Large intestine (tissue), 12 donors: ENCODE measurements around the gene RIN1. TPM values are rescaled to one million over a fixed set of nuclear protein-coding genes. Genes with fewer than 3 reads are reported as not detected.
"Not testable (repeated sequence)": the region's sequence is repeated elsewhere in the genome, so short reads cannot be mapped to it uniquely, and the experiment has no call there.

Experiments used
- DNase-seq, 2 donors: peaks; one replicate each; pipeline versions ENCODE4 v3.0.0 to v3.0.0-alpha.2; 2013
- H3K27ac ChIP-seq: one replicate; pipeline ENCODE4 v1.5.1; 2013; ENCODE audit warnings: low read length
- H3K27me3 ChIP-seq: 2 replicates; pipeline ENCODE4 v1.6.1; 2013; ENCODE audit warnings: low read length; ENCODE audit not compliant: control insufficient read depth, insufficient read depth
- H3K36me3 ChIP-seq: 2 replicates; pipeline ENCODE4 v1.6.1; 2013; ENCODE audit warnings: low read length; ENCODE audit not compliant: control insufficient read depth, insufficient read depth
- H3K4me1 ChIP-seq: one replicate; pipeline ENCODE4 v1.6.1; 2013; ENCODE audit warnings: low read length; ENCODE audit not compliant: control insufficient read depth, insufficient read depth
- H3K4me3 ChIP-seq: one replicate; pipeline ENCODE4 v1.5.1; 2013; ENCODE audit warnings: low read length
- H3K9me3 ChIP-seq: one replicate; pipeline ENCODE4 v1.6.1; 2013; ENCODE audit warnings: mild to moderate bottlenecking, low read depth, low read length, moderate library complexity; ENCODE audit not compliant: control insufficient read depth
- WGBS: methylation state at CpG from one replicate; pipeline ENCODE4 v1.1.5; 2013; ENCODE audit warnings: low lambda C conversion rate; ENCODE audit not compliant: insufficient coverage; 5-methylcytosine and 5-hydroxymethylcytosine counted together
- long read RNA-seq, 11 donors: transcript quantifications; one replicate each; lab custom pipeline, GENCODE V29; 2026
- polyA plus RNA-seq: library from polyadenylated mRNA; unstranded; fragments of 120-200 nt; gene quantifications from one replicate; pipeline ENCODE4 v1.2.1, GENCODE V29; 2013

Gene RIN1, protein sequence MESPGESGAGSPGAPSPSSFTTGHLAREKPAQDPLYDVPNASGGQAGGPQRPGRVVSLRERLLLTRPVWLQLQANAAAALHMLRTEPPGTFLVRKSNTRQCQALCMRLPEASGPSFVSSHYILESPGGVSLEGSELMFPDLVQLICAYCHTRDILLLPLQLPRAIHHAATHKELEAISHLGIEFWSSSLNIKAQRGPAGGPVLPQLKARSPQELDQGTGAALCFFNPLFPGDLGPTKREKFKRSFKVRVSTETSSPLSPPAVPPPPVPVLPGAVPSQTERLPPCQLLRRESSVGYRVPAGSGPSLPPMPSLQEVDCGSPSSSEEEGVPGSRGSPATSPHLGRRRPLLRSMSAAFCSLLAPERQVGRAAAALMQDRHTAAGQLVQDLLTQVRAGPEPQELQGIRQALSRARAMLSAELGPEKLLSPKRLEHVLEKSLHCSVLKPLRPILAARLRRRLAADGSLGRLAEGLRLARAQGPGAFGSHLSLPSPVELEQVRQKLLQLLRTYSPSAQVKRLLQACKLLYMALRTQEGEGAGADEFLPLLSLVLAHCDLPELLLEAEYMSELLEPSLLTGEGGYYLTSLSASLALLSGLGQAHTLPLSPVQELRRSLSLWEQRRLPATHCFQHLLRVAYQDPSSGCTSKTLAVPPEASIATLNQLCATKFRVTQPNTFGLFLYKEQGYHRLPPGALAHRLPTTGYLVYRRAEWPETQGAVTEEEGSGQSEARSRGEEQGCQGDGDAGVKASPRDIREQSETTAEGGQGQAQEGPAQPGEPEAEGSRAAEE
- 5.2 TPM for polyA plus RNA-seq
- long read RNA-seq, donor 1, partial matches to known transcripts = 0 of 1 reads
- long read RNA-seq, donor 1, other reads (novel, unspliced or antisense) = 0 of 1 reads
- long read RNA-seq, donor 2, partial matches to known transcripts = 0 of 1 reads
- long read RNA-seq, donor 2, other reads (novel, unspliced or antisense) = 0 of 1 reads
- long read RNA-seq, donor 3 = 0 reads
- long read RNA-seq, donor 4 = 0 reads
- long read RNA-seq, donor 5 = 0 reads
- long read RNA-seq, donor 6, partial matches to known transcripts = 0 of 2 reads
- long read RNA-seq, donor 6, other reads (novel, unspliced or antisense) = 0 of 2 reads
- long read RNA-seq, donor 7 = 0 reads
- long read RNA-seq, donor 8, partial matches to known transcripts = 0 of 4 reads
- long read RNA-seq, donor 8, other reads (novel, unspliced or antisense) = 0 of 4 reads
- long read RNA-seq, donor 9, partial matches to known transcripts = 0 of 1 reads
- long read RNA-seq, donor 9, other reads (novel, unspliced or antisense) = 0 of 1 reads
- long read RNA-seq, donor 10, partial matches to known transcripts = 0 of 1 reads
- long read RNA-seq, donor 10, other reads (novel, unspliced or antisense) = 0 of 1 reads
- long read RNA-seq, donor 11, partial matches to known transcripts = 0 of 1 reads
- long read RNA-seq, donor 11, other reads (novel, unspliced or antisense) = 0 of 1 reads

DNA sequence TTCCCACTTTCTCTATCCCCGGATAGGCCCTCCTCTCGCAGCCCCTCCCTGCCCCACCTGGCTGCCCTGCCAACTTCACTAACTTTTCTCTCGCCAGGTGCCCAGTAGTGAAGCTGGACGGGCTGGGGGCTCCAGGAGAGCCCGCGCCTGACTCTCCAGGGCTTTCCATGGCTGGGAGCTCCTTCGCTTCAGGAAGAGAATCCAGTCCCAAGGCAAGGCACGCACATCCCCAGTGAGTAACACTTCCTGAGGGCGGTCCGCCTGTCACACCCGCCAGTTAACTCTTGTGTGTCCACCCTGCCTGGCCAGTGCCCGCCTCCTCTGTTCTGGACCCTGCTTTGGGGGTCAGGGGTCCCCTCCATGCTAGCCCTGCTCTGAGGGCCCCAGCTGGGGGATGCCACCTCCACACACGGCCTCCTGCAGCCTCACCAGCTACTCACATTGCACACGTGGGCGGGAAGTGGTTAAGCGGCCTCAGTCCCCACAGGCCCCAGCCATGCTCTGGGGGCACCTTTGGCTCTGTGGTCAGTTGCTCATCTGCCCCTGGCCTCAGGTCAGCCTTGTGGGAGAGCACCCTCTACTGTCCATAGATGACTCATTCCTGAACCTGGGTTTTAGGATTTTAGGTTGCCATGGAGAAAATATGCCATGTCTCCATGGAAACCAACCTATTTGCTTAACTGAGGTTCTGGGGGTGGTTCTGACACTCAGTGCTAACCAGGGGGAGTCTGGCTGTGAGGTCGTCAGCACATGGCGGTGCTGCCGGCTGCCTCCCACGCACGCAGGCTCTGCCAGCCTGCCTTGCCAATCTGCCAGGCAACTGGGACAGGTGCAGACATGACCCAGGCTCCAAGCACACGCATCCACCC, at the start of gene RIN1:
Gene RIN1, minus strand, starts transcription at position 201 of the 869 bp plus-strand sequence. Its CDS starts 32 bp downstream, at position 169.
- Histone ChIP-seq H3K36me3 (peaks cover 65% of the 10 kb centered on the region), H3K4me1 (peaks cover 15% of the 10 kb centered on the region), H3K4me3 (peak within 1 kb of the TSS; percentile 64), H3K9me3 (no peaks in the 10 kb centered on the region), H3K27ac (peak within 1 kb of the TSS; percentile 48), H3K27me3 (no peaks in the 10 kb centered on the region)
- DNase-seq = peak in 1 of 2 donors; percentile 66
- WGBS = no CpG with 5 or more reads among the region's 22 CpGs

DNA sequence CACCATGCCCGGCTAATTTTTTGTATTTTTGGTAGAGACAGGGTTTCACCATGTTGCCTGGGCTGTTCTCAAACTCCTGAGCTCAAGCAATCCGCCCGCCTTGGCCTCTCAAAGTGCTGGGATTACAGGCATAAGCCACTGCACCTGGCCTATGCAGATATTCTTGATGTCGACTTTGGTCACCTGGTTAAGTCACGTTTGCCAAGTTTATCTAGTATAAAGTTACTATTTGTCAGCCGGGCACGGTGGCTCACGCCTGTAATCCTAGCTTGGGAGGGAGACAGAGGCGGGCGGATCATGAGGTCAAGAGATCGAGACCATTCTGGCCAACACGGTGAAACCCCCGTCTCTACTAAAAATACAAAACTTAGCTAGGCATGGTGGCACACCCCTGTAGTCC, 48.1 kb upstream of the RIN1 start:
- not testable (repeated sequence) for DNase-seq, H3K9me3 ChIP-seq, H3K27me3 ChIP-seq, H3K4me1 ChIP-seq, H3K4me3 ChIP-seq, H3K27ac ChIP-seq, H3K36me3 ChIP-seq
- WGBS = no CpG with 5 or more reads among the region's 13 CpGs

DNA sequence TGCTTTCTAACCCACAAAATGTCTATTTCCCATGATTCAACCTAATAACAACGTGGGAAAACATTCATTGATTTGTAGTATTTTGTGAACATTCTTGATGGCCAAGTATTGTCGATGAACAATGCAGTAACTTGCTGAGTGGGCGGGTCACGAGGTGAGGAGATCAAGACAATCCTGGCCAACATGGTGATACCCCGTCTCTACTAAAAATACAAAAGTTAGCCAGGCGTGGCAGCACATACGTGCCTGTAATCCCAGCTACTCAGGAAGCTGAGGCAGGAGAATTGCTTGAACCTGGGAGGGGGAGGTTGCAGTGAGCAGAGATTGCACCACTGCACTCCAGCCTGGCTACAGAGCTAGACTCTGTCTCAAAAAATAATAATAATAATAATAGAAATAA, 44.0 kb upstream of the RIN1 start:
- WGBS = no CpG with 5 or more reads among the region's 7 CpGs
- H3K9me3 ChIP-seq, H3K36me3 ChIP-seq, H3K27me3 ChIP-seq, H3K4me1 ChIP-seq, DNase-seq, H3K4me3 ChIP-seq, H3K27ac ChIP-seq: not testable (repeated sequence)

DNA sequence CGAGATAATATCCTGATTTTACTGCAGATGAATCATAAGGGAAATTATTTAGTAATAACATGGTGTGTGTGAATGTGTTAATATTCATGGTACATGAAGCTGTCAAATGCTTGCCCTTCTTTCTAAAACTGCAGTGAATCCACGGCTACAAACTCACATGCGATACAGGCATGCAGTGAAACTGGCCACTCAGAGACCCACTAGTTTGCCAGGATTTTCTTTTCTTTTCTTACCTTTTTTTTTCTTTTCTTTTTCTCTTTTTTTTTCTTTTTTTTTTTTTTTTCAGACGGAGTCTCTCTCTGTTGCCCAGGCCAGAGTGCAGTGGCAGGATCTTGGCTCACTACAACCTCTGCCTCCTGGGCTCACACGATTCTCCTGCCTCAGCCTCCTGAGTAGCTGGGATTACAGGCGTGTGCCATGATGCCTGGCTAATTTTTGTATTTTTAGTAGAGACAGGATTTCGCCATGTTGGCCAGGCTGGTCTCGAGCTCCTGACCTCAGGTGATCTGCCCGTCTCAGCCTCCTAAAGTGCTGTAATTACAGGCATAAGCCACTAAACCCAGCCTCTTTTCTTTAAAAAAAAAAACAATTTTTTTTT, 37.6 kb upstream of the RIN1 start:
- not testable (repeated sequence) for H3K9me3 ChIP-seq, H3K4me1 ChIP-seq, DNase-seq, H3K27me3 ChIP-seq, H3K36me3 ChIP-seq, H3K4me3 ChIP-seq, H3K27ac ChIP-seq
- WGBS = 95% methylated on average over 3 of the region's 9 CpGs

DNA sequence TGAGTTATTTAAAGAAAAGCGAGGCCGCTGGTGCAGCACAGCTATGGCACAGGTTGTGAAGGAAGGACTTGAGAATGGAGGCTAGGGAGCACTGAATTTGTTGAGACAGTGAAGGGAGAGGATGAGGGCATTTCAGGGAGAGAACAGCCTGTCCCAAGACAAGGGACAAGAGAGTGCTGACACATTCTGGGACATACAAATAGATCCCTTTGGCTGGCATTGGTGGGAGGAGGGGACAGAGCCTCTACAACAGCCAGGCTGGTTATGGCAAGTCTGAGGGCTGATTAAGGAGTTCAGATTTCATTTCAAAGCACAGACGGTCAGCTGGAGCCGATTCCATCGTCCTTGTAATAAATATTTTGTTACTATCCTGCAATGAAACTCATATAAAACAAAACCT, 37.0 kb upstream of the RIN1 start:
- Histone ChIP-seq H3K9me3 (no peaks in the 10 kb centered on the region), H3K27ac (no peak overlapping the region), H3K4me1 (peaks cover 9% of the 10 kb centered on the region), H3K4me3 (no peak overlapping the region), H3K27me3 (peaks cover 8% of the 10 kb centered on the region), H3K36me3 (peaks cover 7% of the 10 kb centered on the region)
- WGBS = 100% methylated on average over 3 of the region's 5 CpGs
- no peak for DNase-seq

DNA sequence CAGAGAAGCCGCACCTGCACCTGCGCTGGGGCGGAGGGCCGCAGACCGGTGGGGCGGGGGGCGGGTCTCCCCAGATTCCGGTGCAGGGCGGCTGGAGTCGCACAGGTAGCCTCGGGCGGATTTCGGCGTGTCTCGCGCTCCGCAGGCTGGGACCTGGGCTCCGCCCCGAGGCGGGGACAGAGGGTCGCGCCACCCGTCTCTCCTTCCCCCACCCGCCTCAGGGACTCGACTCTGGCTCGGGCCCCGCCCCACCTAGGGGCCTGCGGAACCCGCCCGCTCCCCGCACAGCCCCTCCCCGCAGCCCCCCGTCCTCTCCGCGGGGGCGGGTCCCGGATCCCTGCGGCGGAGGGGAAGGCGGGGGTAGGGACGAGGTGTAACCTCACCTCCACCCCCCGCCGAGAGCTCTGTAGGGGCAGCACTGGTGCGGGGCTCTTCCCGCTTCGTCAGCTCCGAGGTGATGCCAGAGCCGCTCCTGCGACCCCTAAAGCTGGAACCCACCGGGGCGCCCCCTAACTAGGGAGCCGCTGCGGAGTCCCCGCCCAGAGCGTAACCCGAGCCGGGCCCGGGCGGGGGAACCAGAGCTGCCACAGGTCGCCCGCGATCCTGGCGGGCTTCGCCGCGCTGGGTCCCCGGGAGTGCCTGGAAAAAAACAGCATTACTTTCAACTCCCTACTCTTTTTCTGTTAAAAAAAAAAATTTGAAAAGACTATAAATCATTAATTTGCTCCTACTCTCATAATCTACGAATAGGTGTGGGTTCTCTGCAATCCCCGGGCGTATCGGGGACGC, 35.6 kb upstream of the RIN1 start, which contains the start of gene SLC29A2:
Gene SLC29A2, minus strand, starts transcription at position 134 of the 789 bp plus-strand sequence. CDS start 169 bp downstream, outside the sequence.
- peaks cover 8% of the 10 kb centered on the region for H3K27me3 ChIP-seq
- no CpG with 5 or more reads among the region's 72 CpGs for WGBS

DNA sequence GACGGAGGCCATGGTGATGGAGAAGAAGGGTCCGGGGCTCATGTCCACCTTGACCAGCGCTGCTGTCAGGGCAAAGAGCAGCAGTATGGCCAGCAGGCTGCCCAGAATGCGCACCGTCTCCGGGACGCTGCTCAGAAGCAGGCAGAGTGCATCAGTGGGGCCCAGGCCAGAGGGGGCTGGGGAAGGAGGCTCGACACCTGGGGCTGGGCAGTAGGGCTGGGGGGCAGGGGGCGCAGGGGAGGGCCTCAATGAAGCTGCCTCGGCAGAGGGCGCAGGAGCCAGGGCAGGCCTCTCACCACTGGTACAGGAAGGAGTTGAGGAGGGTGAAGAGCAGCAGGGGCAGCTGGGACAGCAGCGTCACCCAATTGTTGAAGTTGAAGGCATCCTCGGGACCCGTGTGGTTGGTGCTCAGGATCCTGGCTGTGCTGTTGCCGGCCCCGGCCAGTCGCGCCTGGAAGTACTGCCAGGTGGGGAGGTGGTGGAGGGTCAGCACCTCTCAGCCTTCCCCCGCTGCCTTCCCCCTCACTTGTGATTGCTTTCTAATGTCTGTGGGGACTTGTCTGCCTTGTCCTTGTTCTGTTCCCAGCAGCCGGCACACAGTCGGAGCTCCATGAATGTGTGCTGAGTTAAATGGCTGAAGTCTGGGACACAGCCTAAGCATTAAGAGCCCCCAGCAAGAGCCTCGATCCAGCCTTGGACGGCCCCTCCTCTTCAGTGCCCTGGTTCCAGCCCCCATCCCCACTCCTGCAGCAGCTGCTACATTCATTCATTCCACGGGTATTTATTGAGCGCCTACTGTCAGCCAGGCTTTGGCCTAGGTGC, 33.0 kb upstream of the RIN1 start:
- Histone ChIP-seq H3K27ac (no peak overlapping the region), H3K36me3 (peaks cover 18% of the 10 kb centered on the region), H3K9me3 (no peaks in the 10 kb centered on the region), H3K4me3 (no peak overlapping the region), H3K27me3 (peaks cover 8% of the 10 kb centered on the region), H3K4me1 (peaks cover 9% of the 10 kb centered on the region)
- no peak for DNase-seq
- no CpG with 5 or more reads among the region's 25 CpGs for WGBS

More for the DNA sequence above, 35.6 kb upstream of the RIN1 start, which contains the start of gene SLC29A2:
- H3K4me1 ChIP-seq = peaks cover 9% of the 10 kb centered on the region
- H3K9me3 ChIP-seq = no peaks in the 10 kb centered on the region
- peaks cover 14% of the 10 kb centered on the region for H3K36me3 ChIP-seq
- H3K4me3 ChIP-seq = peak within 1 kb of the TSS; percentile 46
- DNase-seq = peak in 1 of 2 donors; percentile 75
- peak within 1 kb of the TSS; percentile 91 for H3K27ac ChIP-seq

DNA sequence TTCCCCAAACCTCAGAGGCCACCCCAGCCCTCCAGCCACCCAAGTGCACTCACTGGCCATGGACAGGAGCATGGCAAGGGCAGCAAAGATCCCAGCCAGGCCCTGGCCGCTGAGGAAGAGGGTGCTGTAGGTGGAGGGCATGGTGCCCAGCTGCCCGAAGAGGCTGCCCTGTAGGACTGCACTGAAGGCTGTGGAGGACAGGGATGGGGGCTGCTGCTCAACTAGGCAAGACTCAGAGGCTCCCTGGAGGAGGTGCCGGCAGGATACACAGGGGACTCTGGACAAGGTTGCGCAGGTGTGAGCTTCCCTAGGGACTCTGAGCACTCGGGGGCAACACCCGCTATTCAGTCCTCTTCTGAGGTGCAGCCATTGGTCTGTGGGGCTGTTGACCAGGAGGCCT, 32.2 kb upstream of the RIN1 start:
- peaks cover 20% of the 10 kb centered on the region for H3K36me3 ChIP-seq

More for the DNA sequence above, 32.2 kb upstream of the RIN1 start:
- peaks cover 8% of the 10 kb centered on the region for H3K27me3 ChIP-seq
- no peak overlapping the region for H3K4me3 ChIP-seq
- no peaks in the 10 kb centered on the region for H3K9me3 ChIP-seq
- peaks cover 9% of the 10 kb centered on the region for H3K4me1 ChIP-seq
- DNase-seq = no peak
- H3K27ac ChIP-seq = no peak overlapping the region
- WGBS = 100% methylated on average over 1 of the region's 6 CpGs
